GM11168 (cell line): Measurements from ENCODE around the gene PRKCQ.

Experiments used
- in situ Hi-C: fragments of 300-500 bp; cut with MboI; formaldehyde crosslinking; loops from one replicate; pipeline ENCODE4 v1.12.0; 2022; ENCODE audit warnings: low sequenced_read_pairs; ENCODE audit not compliant: unreplicated experiment

PRKCQ gene

GRCh38 chr10:6418613-6419216 lies 161.4 kb downstream of the PRKCQ start:
- in situ Hi-C loops: loop anchor here (10.0 kb wide), 1 partner anchor 256 kb away; no protein-coding TSS in a partner anchor

GRCh38 chr10:6418167-6418566 lies 161.9 kb downstream of the PRKCQ start:
- in situ Hi-C loops: loop anchor here (10.0 kb wide), 1 partner anchor 257 kb away; no protein-coding TSS in a partner anchor

- in situ Hi-C loops: loop anchor here (10.0 kb wide), 1 partner anchor 258 kb away; no protein-coding TSS in a partner anchor
These were observed 163.1 kb downstream of the PRKCQ start for GRCh38 chr10:6416892-6417512.

GRCh38 chr10:6411436-6411835 lies 168.6 kb downstream of the PRKCQ start:
- in situ Hi-C loops: loop anchor here (10.0 kb wide), 1 partner anchor 263 kb away; no protein-coding TSS in a partner anchor

- in situ Hi-C loops: loop anchor here (10.0 kb wide), 1 partner anchor 264 kb away; no protein-coding TSS in a partner anchor
These were observed 169.2 kb downstream of the PRKCQ start for GRCh38 chr10:6410830-6411229.

GRCh38 chr10:6409971-6410643 lies 170.0 kb downstream of the PRKCQ start:
- in situ Hi-C loops: loop anchor here (10.0 kb wide), 1 partner anchor 265 kb away; no protein-coding TSS in a partner anchor

- in situ Hi-C loops: no loop called here
These were observed 171.3 kb downstream of the PRKCQ start for GRCh38 chr10:6408799-6409198.

GRCh38 chr10:6407034-6407721 lies 172.9 kb downstream of the PRKCQ start:
- in situ Hi-C loops: no loop called here

GRCh38 chr10:6406220-6407033 lies 173.6 kb downstream of the PRKCQ start:
- in situ Hi-C loops: no loop called here

GRCh38 chr10:6405713-6406112 lies 174.4 kb downstream of the PRKCQ start:
- in situ Hi-C loops: no loop called here

- in situ Hi-C loops: no loop called here
These were observed 175.7 kb downstream of the PRKCQ start for GRCh38 chr10:6404127-6405072.

GRCh38 chr10:6402960-6403359 lies 177.1 kb downstream of the PRKCQ start:
- in situ Hi-C loops: no loop called here

- in situ Hi-C loops: no loop called here
These were observed 177.7 kb downstream of the PRKCQ start for GRCh38 chr10:6402349-6402709.

- in situ Hi-C loops: no loop called here
These were observed 178.3 kb downstream of the PRKCQ start for GRCh38 chr10:6401558-6402348.

- in situ Hi-C loops: no loop called here
These were observed 179.1 kb downstream of the PRKCQ start for GRCh38 chr10:6400821-6401465.

- in situ Hi-C loops: no loop called here
These were observed 179.7 kb downstream of the PRKCQ start for GRCh38 chr10:6400331-6400730.

GRCh38 chr10:6399879-6400278 lies 180.2 kb downstream of the PRKCQ start:
- in situ Hi-C loops: loop anchor here (10.0 kb wide), 2 partner anchors 185 to 295 kb away; no protein-coding TSS in a partner anchor
